A673 (cell line): Measurements from ENCODE around the gene CHTF18.

Source experiments
- EZH2 ChIP-seq: fragments of 200-600 bp; sonication (generic); IDR thresholded peaks from 2 replicates; pipeline ENCODE4 v1.6.1; 2017; ENCODE audit warnings: borderline replicate concordance, low read depth, mild to moderate bottlenecking, mixed read lengths, antibody characterized with exemption, low read length; ENCODE audit not compliant: poor library complexity, severe bottlenecking
- TF ChIP-seq, protein P1 (sequence below): fragments of 300-800, 200-600 bp; sonication (generic); conservative IDR thresholded peaks from 2 replicates; pipeline ENCODE4 v1.5.1; 2017; ENCODE audit warnings: low read depth, mild to moderate bottlenecking, antibody characterized with exemption, low read length, moderate library complexity, mixed read lengths

DNA sequence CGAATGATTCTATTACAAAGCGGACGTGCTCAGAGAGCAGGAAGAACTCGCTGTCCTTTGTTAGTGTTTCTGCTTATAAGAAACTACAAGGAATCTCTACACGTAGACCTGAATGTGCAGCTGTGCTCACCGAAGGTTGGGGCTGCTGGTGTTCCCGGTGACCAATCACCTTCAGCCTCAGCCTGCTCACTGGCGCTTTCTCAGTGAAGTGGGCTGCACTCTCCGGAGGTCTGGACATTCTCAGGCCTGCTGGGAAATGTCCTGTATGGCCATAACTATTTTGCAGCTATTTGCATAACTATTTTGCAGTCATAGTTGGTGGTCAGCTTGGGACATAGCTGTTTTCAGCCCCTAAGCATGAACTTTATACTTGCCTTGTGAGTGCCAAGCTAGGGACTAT, 37.9 kb upstream of the CHTF18 start:
- TF ChIP-seq, protein P1, sequence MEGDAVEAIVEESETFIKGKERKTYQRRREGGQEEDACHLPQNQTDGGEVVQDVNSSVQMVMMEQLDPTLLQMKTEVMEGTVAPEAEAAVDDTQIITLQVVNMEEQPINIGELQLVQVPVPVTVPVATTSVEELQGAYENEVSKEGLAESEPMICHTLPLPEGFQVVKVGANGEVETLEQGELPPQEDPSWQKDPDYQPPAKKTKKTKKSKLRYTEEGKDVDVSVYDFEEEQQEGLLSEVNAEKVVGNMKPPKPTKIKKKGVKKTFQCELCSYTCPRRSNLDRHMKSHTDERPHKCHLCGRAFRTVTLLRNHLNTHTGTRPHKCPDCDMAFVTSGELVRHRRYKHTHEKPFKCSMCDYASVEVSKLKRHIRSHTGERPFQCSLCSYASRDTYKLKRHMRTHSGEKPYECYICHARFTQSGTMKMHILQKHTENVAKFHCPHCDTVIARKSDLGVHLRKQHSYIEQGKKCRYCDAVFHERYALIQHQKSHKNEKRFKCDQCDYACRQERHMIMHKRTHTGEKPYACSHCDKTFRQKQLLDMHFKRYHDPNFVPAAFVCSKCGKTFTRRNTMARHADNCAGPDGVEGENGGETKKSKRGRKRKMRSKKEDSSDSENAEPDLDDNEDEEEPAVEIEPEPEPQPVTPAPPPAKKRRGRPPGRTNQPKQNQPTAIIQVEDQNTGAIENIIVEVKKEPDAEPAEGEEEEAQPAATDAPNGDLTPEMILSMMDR = no peak
- TF ChIP-seq EZH2 = no peak
